ENCODE results near the gene EZR. TPM values are rescaled to one million over a fixed set of nuclear protein-coding genes. Genes with fewer than 3 reads are reported as not detected.

EZR gene
- total RNA-seq, 6 experiments from 2014 or later = 118 to 183 (median 178) TPM

- peak overlapping the region; percentile 37 for H3K27ac Mint-ChIP-seq
- peaks cover 42% of the 10 kb centered on the region for H3K36me3 Mint-ChIP-seq (ENCODE audit: low read depth)
- peaks cover 58% of the 10 kb centered on the region for H3K4me1 Mint-ChIP-seq (ENCODE audit: low read depth)
- no peaks in the 10 kb centered on the region for H3K9me3 Mint-ChIP-seq
- DNase-seq = no peak
- no peak overlapping the region for H3K4me3 Mint-ChIP-seq
- peaks cover 8% of the 10 kb centered on the region for H3K27me3 Mint-ChIP-seq (ENCODE audit: insufficient read depth)
- TF ChIP-seq, protein P1, sequence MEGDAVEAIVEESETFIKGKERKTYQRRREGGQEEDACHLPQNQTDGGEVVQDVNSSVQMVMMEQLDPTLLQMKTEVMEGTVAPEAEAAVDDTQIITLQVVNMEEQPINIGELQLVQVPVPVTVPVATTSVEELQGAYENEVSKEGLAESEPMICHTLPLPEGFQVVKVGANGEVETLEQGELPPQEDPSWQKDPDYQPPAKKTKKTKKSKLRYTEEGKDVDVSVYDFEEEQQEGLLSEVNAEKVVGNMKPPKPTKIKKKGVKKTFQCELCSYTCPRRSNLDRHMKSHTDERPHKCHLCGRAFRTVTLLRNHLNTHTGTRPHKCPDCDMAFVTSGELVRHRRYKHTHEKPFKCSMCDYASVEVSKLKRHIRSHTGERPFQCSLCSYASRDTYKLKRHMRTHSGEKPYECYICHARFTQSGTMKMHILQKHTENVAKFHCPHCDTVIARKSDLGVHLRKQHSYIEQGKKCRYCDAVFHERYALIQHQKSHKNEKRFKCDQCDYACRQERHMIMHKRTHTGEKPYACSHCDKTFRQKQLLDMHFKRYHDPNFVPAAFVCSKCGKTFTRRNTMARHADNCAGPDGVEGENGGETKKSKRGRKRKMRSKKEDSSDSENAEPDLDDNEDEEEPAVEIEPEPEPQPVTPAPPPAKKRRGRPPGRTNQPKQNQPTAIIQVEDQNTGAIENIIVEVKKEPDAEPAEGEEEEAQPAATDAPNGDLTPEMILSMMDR (IDR thresholded peaks at IDR 0.05) = no peak
Observed at GRCh38 chr6:158808941-158809678, 10.1 kb downstream of the EZR start.

DNA sequence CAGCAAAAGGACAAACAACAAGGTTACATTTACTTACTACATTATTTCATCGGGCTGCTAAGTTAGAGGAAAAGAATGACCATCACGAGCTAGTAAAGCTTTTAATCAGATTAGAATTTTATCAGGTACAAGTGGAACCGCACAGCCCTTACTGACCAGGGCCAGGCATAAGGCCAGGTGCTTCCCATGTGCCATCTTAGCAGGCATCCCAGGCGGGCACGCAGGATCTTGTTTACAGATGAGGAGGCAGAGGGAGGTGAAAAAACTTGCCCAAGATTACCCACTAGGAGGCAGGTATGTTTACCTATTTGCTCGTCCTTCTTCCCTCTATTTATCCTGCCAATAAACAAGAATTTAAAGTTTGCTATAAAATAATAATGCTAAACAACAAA, 10.7 kb downstream of the EZR start:
- no peak for DNase-seq
- peaks cover 58% of the 10 kb centered on the region for H3K4me1 Mint-ChIP-seq (ENCODE audit: low read depth)
- H3K9me3 Mint-ChIP-seq = no peaks in the 10 kb centered on the region
- H3K36me3 Mint-ChIP-seq (ENCODE audit: low read depth) = peaks cover 38% of the 10 kb centered on the region
- TF ChIP-seq, protein P1 (IDR thresholded peaks at IDR 0.05) = no peak
- no peak overlapping the region for H3K27ac Mint-ChIP-seq
- peaks cover 8% of the 10 kb centered on the region for H3K27me3 Mint-ChIP-seq (ENCODE audit: insufficient read depth)
- no peak overlapping the region for H3K4me3 Mint-ChIP-seq

DNA sequence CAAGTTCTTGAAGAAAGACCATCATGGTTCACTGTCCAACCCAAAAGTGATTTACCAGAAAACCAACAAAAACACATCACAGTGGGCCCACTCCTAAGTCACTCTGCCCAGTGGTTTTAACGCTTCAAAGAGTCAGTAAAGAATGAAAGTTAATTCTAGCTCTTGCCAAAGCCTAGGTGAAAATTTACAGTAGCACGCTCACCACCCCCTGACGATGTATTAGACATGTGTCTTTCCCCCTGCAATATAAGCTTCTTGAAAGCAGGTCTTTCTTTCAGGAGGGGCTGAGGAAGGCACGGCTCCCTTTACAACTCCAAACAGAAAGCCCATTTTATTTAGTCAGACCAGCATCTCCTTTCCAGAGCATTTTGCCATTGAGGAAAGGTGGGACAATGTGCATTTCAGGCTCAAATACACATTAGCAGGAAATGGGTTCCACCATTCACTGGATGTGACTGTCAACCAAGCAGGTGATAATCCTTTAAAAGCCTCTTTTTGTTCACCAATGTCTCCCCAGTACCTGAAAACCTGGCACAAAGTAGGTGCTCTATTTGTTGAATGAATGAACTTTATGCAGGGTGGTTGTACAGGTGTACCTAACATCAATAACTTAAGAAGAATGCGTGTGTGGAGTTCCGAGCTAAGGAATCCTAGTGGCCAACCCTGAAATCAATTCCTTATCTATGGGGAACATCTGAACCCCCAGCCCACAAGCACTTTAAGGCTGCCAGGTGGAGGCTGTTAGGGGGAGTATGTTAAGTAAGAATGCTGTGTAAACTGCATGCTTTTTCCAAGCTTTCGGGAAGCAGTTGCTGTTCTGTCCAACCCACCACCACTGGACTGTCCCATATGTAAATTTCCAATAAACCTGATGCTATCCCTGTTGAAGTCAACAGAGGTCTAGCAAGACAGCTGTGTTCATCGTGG, 11.4 kb downstream of the EZR start:
- H3K36me3 Mint-ChIP-seq (ENCODE audit: low read depth) = peaks cover 31% of the 10 kb centered on the region
- H3K4me3 Mint-ChIP-seq = no peak overlapping the region
- H3K27me3 Mint-ChIP-seq (ENCODE audit: insufficient read depth) = peaks cover 7% of the 10 kb centered on the region
- no peak overlapping the region for H3K27ac Mint-ChIP-seq
- TF ChIP-seq, protein P1 (IDR thresholded peaks at IDR 0.05) = no peak
- DNase-seq = no peak
- peaks cover 55% of the 10 kb centered on the region for H3K4me1 Mint-ChIP-seq (ENCODE audit: low read depth)
- H3K9me3 Mint-ChIP-seq = no peaks in the 10 kb centered on the region

DNA sequence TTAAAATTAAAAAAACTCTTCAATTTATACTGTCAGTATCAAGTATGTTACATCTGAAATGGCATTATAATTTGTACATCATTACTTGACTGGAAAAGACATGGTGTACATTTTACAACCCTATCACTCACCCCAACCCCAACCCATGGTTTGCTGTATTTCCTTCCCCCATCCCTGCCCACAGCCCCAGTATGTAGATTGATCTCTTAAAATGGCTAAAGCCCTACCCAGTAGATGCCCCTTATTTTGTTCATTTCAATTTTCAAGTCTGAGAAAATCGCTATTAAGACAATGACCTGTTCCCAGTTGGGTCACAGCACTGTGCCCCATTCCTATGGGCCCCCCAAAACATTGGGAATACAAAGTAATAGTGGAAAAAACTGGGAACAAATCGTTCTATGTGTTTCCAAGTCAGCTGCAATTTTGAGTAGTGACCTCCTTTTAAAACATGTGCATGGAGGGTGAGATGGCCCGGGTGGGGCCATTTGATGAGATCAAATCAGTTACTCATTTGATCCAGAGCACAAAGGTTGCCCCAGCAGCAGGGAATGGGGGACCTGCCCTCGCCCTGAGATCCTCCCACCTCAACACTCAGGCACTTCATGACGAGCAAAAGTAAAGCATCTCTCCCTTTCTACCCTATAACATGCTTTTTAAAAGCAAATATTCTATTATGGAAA, 13.3 kb downstream of the EZR start:
- no peaks in the 10 kb centered on the region for H3K9me3 Mint-ChIP-seq
- peaks cover 27% of the 10 kb centered on the region for H3K36me3 Mint-ChIP-seq (ENCODE audit: low read depth)
- H3K4me3 Mint-ChIP-seq = no peak overlapping the region
- peaks cover 49% of the 10 kb centered on the region for H3K4me1 Mint-ChIP-seq (ENCODE audit: low read depth)
- H3K27me3 Mint-ChIP-seq (ENCODE audit: insufficient read depth) = peaks cover 5% of the 10 kb centered on the region
- TF ChIP-seq, protein P1 (IDR thresholded peaks at IDR 0.05) = no peak
- no peak for DNase-seq
- H3K27ac Mint-ChIP-seq = peak overlapping the region; percentile 8; the same call in 1 of the 2 replicates

GRCh38 chr6:158804207-158804606, 15.0 kb downstream of the EZR start:
- no peak for DNase-seq
- Mint-ChIP-seq H3K27ac (peak overlapping the region; percentile 74), H3K27me3 (ENCODE audit: insufficient read depth) (peaks cover 5% of the 10 kb centered on the region), H3K9me3 (no peaks in the 10 kb centered on the region), H3K4me1 (ENCODE audit: low read depth) (peaks cover 55% of the 10 kb centered on the region), H3K36me3 (ENCODE audit: low read depth) (peaks cover 27% of the 10 kb centered on the region), H3K4me3 (peak overlapping the region; percentile 44; the same call in 1 of the 2 replicates)
- TF ChIP-seq, protein P1 (IDR thresholded peaks at IDR 0.05) = no peak
